Trophoblast cell (in vitro differentiated cells and primary cell): ENCODE measurements around the gene PPARGC1A.
A peak's percentile ranks its signal among the peaks of the same experiment; 100 is the strongest.

Experiments used
- DNase-seq, 2 donors: peaks; one replicate each; pipeline ENCODE4 v3.0.0-alpha.2; 2016
- H2AFZ ChIP-seq: 2 replicates; pipeline ENCODE4 v1.6.1; 2013; ENCODE audit warnings: low read length, moderate library complexity, mild to moderate bottlenecking; ENCODE audit not compliant: insufficient read depth, poor library complexity
- H2AK5ac ChIP-seq: 2 replicates; pipeline ENCODE4 v1.6.1; 2013; ENCODE audit warnings: mild to moderate bottlenecking, low read length
- H2BK120ac ChIP-seq: 2 replicates; pipeline ENCODE4 v1.6.1; 2013; ENCODE audit warnings: low read length, mild to moderate bottlenecking, moderate library complexity; ENCODE audit not compliant: insufficient read depth, poor library complexity
- H2BK12ac ChIP-seq: 2 replicates; pipeline ENCODE4 v1.6.1; 2013; ENCODE audit warnings: mild to moderate bottlenecking, low read length, moderate library complexity
- H2BK5ac ChIP-seq: 2 replicates; pipeline ENCODE4 v1.6.1; 2013; ENCODE audit warnings: low read length, low read depth, moderate library complexity, mild to moderate bottlenecking; ENCODE audit not compliant: poor library complexity
- H3K14ac ChIP-seq: 2 replicates; pipeline ENCODE4 v1.6.1; 2013; ENCODE audit warnings: mild to moderate bottlenecking, low read length
- H3K18ac ChIP-seq: 2 replicates; pipeline ENCODE4 v1.6.1; 2013; ENCODE audit warnings: mild to moderate bottlenecking, low read length
- H3K23ac ChIP-seq: 2 replicates; pipeline ENCODE4 v1.6.1; 2013; ENCODE audit warnings: low read length
- H3K27ac ChIP-seq: 2 replicates; pipeline ENCODE4 v1.5.1; 2013; ENCODE audit warnings: low read depth, mild to moderate bottlenecking, inconsistent platforms, low read length, moderate library complexity
- H3K27me3 ChIP-seq: 2 replicates; pipeline ENCODE4 v1.6.1; 2013; ENCODE audit warnings: inconsistent platforms, mild to moderate bottlenecking, low read length, moderate library complexity; ENCODE audit not compliant: insufficient read depth
- H3K36me3 ChIP-seq, 2 experiments: 1 replicate in 1 of 2; 2 replicates in 1 of 2; pipeline ENCODE4 v1.6.1; 2013; ENCODE audit warnings: low read length in 2 of 2, mild to moderate bottlenecking in 2 of 2, moderate library complexity in 1 of 2; ENCODE audit not compliant: insufficient read depth in 2 of 2, control insufficient read depth in 1 of 2
- H3K4ac ChIP-seq: 2 replicates; pipeline ENCODE4 v1.6.1; 2013; ENCODE audit warnings: low read depth, mild to moderate bottlenecking, low read length, moderate library complexity
- H3K4me1 ChIP-seq, 2 experiments: 1 replicate in 1 of 2; 2 replicates in 1 of 2; pipeline ENCODE4 v1.6.1; 2013; ENCODE audit warnings: low read length in 2 of 2, mild to moderate bottlenecking in 2 of 2, moderate library complexity in 1 of 2; ENCODE audit not compliant: insufficient read depth in 2 of 2, control insufficient read depth in 1 of 2
- H3K4me2 ChIP-seq: 2 replicates; pipeline ENCODE4 v1.6.1; 2013; ENCODE audit warnings: inconsistent platforms, mild to moderate bottlenecking, low read length, moderate library complexity
- H3K4me3 ChIP-seq: 2 replicates; pipeline ENCODE4 v1.5.1; 2013; ENCODE audit warnings: mild to moderate bottlenecking, low read depth, low read length, inconsistent platforms
- H3K79me1 ChIP-seq: one replicate; pipeline ENCODE4 v1.6.1; 2013; ENCODE audit warnings: low read length
- H3K79me2 ChIP-seq: 2 replicates; pipeline ENCODE4 v1.6.1; 2013; ENCODE audit warnings: low read length, mild to moderate bottlenecking; ENCODE audit not compliant: control insufficient read depth, insufficient read depth, poor library complexity
- H3K9ac ChIP-seq: 2 replicates; pipeline ENCODE4 v1.6.1; 2013; ENCODE audit warnings: mild to moderate bottlenecking, low read length
- H3K9me3 ChIP-seq: 2 replicates; pipeline ENCODE4 v1.6.1; 2013; ENCODE audit warnings: low read depth, mild to moderate bottlenecking, control low read depth, inconsistent platforms, low read length; ENCODE audit not compliant: insufficient read depth
- H4K12ac ChIP-seq: 2 replicates; pipeline ENCODE4 v1.6.1; 2013; ENCODE audit warnings: low read depth, mild to moderate bottlenecking, low read length, moderate library complexity
- H4K8ac ChIP-seq: 2 replicates; pipeline ENCODE4 v1.6.1; 2013; ENCODE audit warnings: low read depth, mild to moderate bottlenecking, low read length, moderate library complexity
- H4K91ac ChIP-seq: one replicate; pipeline ENCODE4 v1.6.1; 2013; ENCODE audit warnings: low read depth, mild to moderate bottlenecking, low read length, moderate library complexity
- WGBS: extraction: QIAGEN DNeasy Blood & Tissue Kit; methylation state at CpG from one replicate; pipeline ENCODE4 v1.1.7; 2013; ENCODE audit warnings: missing lambda C conversion rate; ENCODE audit not compliant: insufficient read length, insufficient coverage; ENCODE audit errors: extremely low coverage; 5-methylcytosine and 5-hydroxymethylcytosine counted together

Gene PPARGC1A

GRCh38 chr4:23811161-23811560 is 78.7 kb downstream of the PPARGC1A start:
- Histone ChIP-seq H3K18ac (no peak overlapping the region), H2BK120ac (no peak overlapping the region), H4K8ac (no peak overlapping the region), H2BK5ac (no peak overlapping the region), H3K36me3 (no peaks in the 10 kb centered on the region), H2AK5ac (no peak overlapping the region), H2AFZ (no peak overlapping the region), H4K91ac (no peak overlapping the region), H3K79me2 (no peaks in the 10 kb centered on the region), H3K23ac (no peak overlapping the region), H3K4me2 (no peak overlapping the region), H3K27ac (no peak overlapping the region), H3K4me1 (no peaks in the 10 kb centered on the region), H2BK12ac (no peak overlapping the region), H4K12ac (no peak overlapping the region), H3K79me1 (no peaks in the 10 kb centered on the region), H3K9ac (no peak overlapping the region), H3K4me3 (no peak overlapping the region), H3K4ac (no peak overlapping the region), H3K27me3 (no peaks in the 10 kb centered on the region), H3K14ac (no peak overlapping the region), H3K9me3 (no peaks in the 10 kb centered on the region)
- WGBS: no CpG with 5 or more reads among the region's 2 CpGs
- no peak for DNase-seq

GRCh38 chr4:23805450-23805851 is 84.4 kb downstream of the PPARGC1A start:
- no peaks in the 10 kb centered on the region for H3K27me3 ChIP-seq
- no peak overlapping the region for H3K4ac ChIP-seq
- H3K79me2 ChIP-seq: no peaks in the 10 kb centered on the region
- H4K91ac ChIP-seq: no peak overlapping the region
- H4K8ac ChIP-seq: no peak overlapping the region
- no peak overlapping the region for H3K14ac ChIP-seq
- H3K27ac ChIP-seq: no peak overlapping the region
- no peaks in the 10 kb centered on the region for H3K36me3 ChIP-seq
- no peak overlapping the region for H2BK12ac ChIP-seq
- no peak overlapping the region for H3K23ac ChIP-seq
- H3K79me1 ChIP-seq: no peaks in the 10 kb centered on the region
- H3K4me1 ChIP-seq: no peaks in the 10 kb centered on the region
- no peak overlapping the region for H3K18ac ChIP-seq
- no peaks in the 10 kb centered on the region for H3K9me3 ChIP-seq
- WGBS: no CpG with 5 or more reads among the region's 5 CpGs
- no peak overlapping the region for H2AK5ac ChIP-seq
- no peak overlapping the region for H4K12ac ChIP-seq
- H2BK120ac ChIP-seq: no peak overlapping the region
- H2BK5ac ChIP-seq: no peak overlapping the region
- no peak overlapping the region for H3K4me2 ChIP-seq
- no peak overlapping the region for H2AFZ ChIP-seq
- no peak overlapping the region for H3K9ac ChIP-seq
- no peak overlapping the region for H3K4me3 ChIP-seq
- no peak for DNase-seq

- H3K4ac ChIP-seq: no peak overlapping the region
- H2BK5ac ChIP-seq: no peak overlapping the region
- H3K14ac ChIP-seq: no peak overlapping the region
- no CpG with 5 or more reads among the region's 5 CpGs for WGBS
- H3K27me3 ChIP-seq: no peaks in the 10 kb centered on the region
- H3K18ac ChIP-seq: no peak overlapping the region
- no peaks in the 10 kb centered on the region for H3K9me3 ChIP-seq
- H3K4me3 ChIP-seq: no peak overlapping the region
- H2BK120ac ChIP-seq: no peak overlapping the region
- H3K79me2 ChIP-seq: no peaks in the 10 kb centered on the region
- peak; percentile 20 to 70 for DNase-seq
- no peak overlapping the region for H4K91ac ChIP-seq
- H3K4me1 ChIP-seq: no peaks in the 10 kb centered on the region
- H4K12ac ChIP-seq: no peak overlapping the region
- H4K8ac ChIP-seq: no peak overlapping the region
- no peak overlapping the region for H3K23ac ChIP-seq
- H2AK5ac ChIP-seq: no peak overlapping the region
- H2BK12ac ChIP-seq: no peak overlapping the region
- H3K4me2 ChIP-seq: no peak overlapping the region
- H3K27ac ChIP-seq: no peak overlapping the region
- H3K36me3 ChIP-seq: no peaks in the 10 kb centered on the region
- no peaks in the 10 kb centered on the region for H3K79me1 ChIP-seq
- H2AFZ ChIP-seq: no peak overlapping the region
- no peak overlapping the region for H3K9ac ChIP-seq
These were observed 100.1 kb downstream of the PPARGC1A start for GRCh38 chr4:23789762-23790161.

GRCh38 chr4:23788460-23788859 is 101.4 kb downstream of the PPARGC1A start:
- no peak overlapping the region for H3K4ac ChIP-seq
- H3K27me3 ChIP-seq: no peaks in the 10 kb centered on the region
- DNase-seq: no peak
- H3K9ac ChIP-seq: no peak overlapping the region
- H3K18ac ChIP-seq: no peak overlapping the region
- H2BK12ac ChIP-seq: no peak overlapping the region
- H3K36me3 ChIP-seq: no peaks in the 10 kb centered on the region
- no peak overlapping the region for H3K14ac ChIP-seq
- no peak overlapping the region for H3K27ac ChIP-seq
- H2AK5ac ChIP-seq: no peak overlapping the region
- no peak overlapping the region for H2AFZ ChIP-seq
- H3K4me3 ChIP-seq: no peak overlapping the region
- no peak overlapping the region for H3K4me2 ChIP-seq
- H2BK120ac ChIP-seq: no peak overlapping the region
- H4K8ac ChIP-seq: no peak overlapping the region
- WGBS: no CpG with 5 or more reads among the region's 5 CpGs
- H3K23ac ChIP-seq: no peak overlapping the region
- H4K12ac ChIP-seq: no peak overlapping the region
- H4K91ac ChIP-seq: no peak overlapping the region
- no peak overlapping the region for H2BK5ac ChIP-seq
- H3K79me2 ChIP-seq: no peaks in the 10 kb centered on the region
- H3K79me1 ChIP-seq: no peaks in the 10 kb centered on the region
- H3K9me3 ChIP-seq: no peaks in the 10 kb centered on the region
- H3K4me1 ChIP-seq: no peaks in the 10 kb centered on the region
